Breast epithelium (tissue), 3 donors: ENCODE results near the gene C19orf85.

Experiments used
- POLR2A ChIP-seq: fragments of 450-650 bp; IDR thresholded peaks from one replicate; pipeline ENCODE4 v1.6.1; 2016; ENCODE audit warnings: antibody characterized with exemption, mild to moderate bottlenecking, moderate library complexity
- TF ChIP-seq, protein P1 (sequence below), 3 donors: fragments of 450-650 bp; IDR thresholded peaks; one replicate each; pipeline ENCODE4 v1.5.1; 2016 to 2017; ENCODE audit warnings: antibody characterized with exemption in 3 of 3, mild to moderate bottlenecking in 3 of 3, moderate library complexity in 3 of 3

GRCh38 chr19:55431183-55431582 is 33.4 kb downstream of the C19orf85 start:
- TF ChIP-seq, protein P1, sequence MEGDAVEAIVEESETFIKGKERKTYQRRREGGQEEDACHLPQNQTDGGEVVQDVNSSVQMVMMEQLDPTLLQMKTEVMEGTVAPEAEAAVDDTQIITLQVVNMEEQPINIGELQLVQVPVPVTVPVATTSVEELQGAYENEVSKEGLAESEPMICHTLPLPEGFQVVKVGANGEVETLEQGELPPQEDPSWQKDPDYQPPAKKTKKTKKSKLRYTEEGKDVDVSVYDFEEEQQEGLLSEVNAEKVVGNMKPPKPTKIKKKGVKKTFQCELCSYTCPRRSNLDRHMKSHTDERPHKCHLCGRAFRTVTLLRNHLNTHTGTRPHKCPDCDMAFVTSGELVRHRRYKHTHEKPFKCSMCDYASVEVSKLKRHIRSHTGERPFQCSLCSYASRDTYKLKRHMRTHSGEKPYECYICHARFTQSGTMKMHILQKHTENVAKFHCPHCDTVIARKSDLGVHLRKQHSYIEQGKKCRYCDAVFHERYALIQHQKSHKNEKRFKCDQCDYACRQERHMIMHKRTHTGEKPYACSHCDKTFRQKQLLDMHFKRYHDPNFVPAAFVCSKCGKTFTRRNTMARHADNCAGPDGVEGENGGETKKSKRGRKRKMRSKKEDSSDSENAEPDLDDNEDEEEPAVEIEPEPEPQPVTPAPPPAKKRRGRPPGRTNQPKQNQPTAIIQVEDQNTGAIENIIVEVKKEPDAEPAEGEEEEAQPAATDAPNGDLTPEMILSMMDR (IDR thresholded peaks at IDR 0.05): no peak
- no peak for TF ChIP-seq POLR2A
